K562 (cell line): ENCODE data around the gene SLAMF9. TPM values are rescaled to one million over a fixed set of nuclear protein-coding genes. Genes with fewer than 3 reads are reported as not detected.

Experiments used
- AFF1 ChIP-seq, 2 experiments: fragments of 450-650 bp; IDR thresholded peaks; 2 replicates each; pipeline ENCODE4 v1.6.1; 2018; ENCODE audit warnings: mild to moderate bottlenecking in 2 of 2, low read depth in 1 of 2; ENCODE audit not compliant: partially characterized antibody in 2 of 2
- CHCHD3 ChIP-seq: fragments of 250-450 bp; sonication (Bioruptor Pico); IDR thresholded peaks from 2 replicates; pipeline ENCODE4 v2.1.2; 2022; ENCODE audit warnings: mild to moderate bottlenecking
- FOXK1 ChIP-seq: sonication (generic); formaldehyde crosslinking; IDR thresholded peaks from 2 replicates; pipeline ENCODE4 v1.8.0; 2022; ENCODE audit warnings: missing genetic modification reagents, mild to moderate bottlenecking, borderline replicate concordance
- MTA2 ChIP-seq: fragments of 450-650 bp; IDR thresholded peaks from 2 replicates; pipeline ENCODE4 v1.6.1; 2016; ENCODE audit warnings: low read depth
- NR2C1 ChIP-seq, 2 experiments: fragments of 450-650 bp; IDR thresholded peaks; 2 replicates each; pipeline ENCODE4 v1.6.1; 2017; ENCODE audit warnings: mild to moderate bottlenecking in 2 of 2, antibody characterized with exemption in 1 of 2, inconsistent platforms in 1 of 2, missing compliant biosample characterization in 1 of 2, missing genetic modification characterization in 1 of 2
- PML ChIP-seq: IDR thresholded peaks from 2 replicates; pipeline ENCODE4 v1.6.1; 2012; ENCODE audit warnings: low read length, inconsistent platforms
- SMARCB1 ChIP-seq: IDR thresholded peaks from 2 replicates; pipeline ENCODE4 v1.6.1; 2011; ENCODE audit warnings: improper control_type of control experiment, low read depth; ENCODE audit not compliant: insufficient read length
- ZNF143 ChIP-seq: sonication (generic); formaldehyde crosslinking; IDR thresholded peaks from 2 replicates; pipeline ENCODE4 v1.9.0; 2022; ENCODE audit warnings: mild to moderate bottlenecking, missing genetic modification reagents
- ZNF354B ChIP-seq: fragments of 250-450 bp; sonication (Bioruptor Pico); IDR thresholded peaks from 2 replicates; pipeline ENCODE4 v1.4.0; 2020
- polyA plus RNA-seq, 8 experiments: library from polyadenylated mRNA; depleted of rRNA in 4 of 8; stranded (reverse) in 5 of 8; unstranded in 3 of 8; fragments of >200 nt; fragmentation: Nextera tagmentation in 2 of 8; fragmentation: Illumina TruSeq in 1 of 8; extraction: Ambion mirVana in 2 of 8; extraction: Trizol in 1 of 8; gene quantifications; 2 replicates each; pipeline versions ENCODE4 v1.2.1 to v1.2.3, GENCODE V29; 2011 to 2014; ENCODE audit warnings: inconsistent platforms in 1 of 8, missing spikeins in 1 of 8
- total RNA-seq, 7 experiments: library from RNA; depleted of rRNA in 6 of 7; stranded (reverse); fragments of >200 nt in 6 of 7; fragmentation: Illumina TruSeq in 2 of 7; extraction: Trizol in 2 of 7; gene quantifications; 2 replicates each; pipeline versions ENCODE4 v1.2.1 to v1.2.3, GENCODE V29; 2011 to 2021; ENCODE audit warnings: low replicate concordance in 1 of 7

The SLAMF9 gene
- total and polyA plus RNA-seq, 9 of the 15 experiments (the other 6 are each of a cell fraction or from before 2014, with no cell fraction given), result 0.13 to 0.21 TPM; not detected in 7

DNA sequence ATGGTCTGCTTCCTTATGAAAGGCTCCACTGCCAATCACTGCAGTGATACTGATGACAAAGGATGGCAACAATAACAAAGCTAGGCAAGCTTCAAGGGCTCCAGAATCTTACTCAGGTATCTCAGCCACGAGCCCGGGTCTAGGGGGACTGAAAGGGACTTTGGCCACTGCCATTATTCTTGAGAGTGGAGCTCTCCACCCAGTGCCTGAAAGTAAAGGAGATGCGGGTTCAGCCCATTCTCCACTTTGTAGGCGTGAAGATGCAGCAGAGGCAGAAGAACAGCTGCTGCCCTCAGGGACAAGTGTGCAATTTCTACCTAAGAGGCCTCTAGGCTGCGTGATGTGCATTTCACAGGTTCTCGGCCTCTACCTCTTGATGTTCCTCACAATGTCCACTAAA lies 31.4 kb upstream of the SLAMF9 start (continued):
- no peak for TF ChIP-seq AFF1 (IDR thresholded peaks at IDR 0.05; ENCODE audit: low read depth in 1 of 2, partially characterized antibody in 2 of 2)
- TF ChIP-seq ZNF143 (CRISPR knock-in tag), result no peak
- no peak for TF ChIP-seq FOXK1 (CRISPR knock-in tag)
- no peak for TF ChIP-seq NR2C1 (IDR thresholded peaks at IDR 0.05)
- TF ChIP-seq NR2C1 (tag; IDR thresholded peaks at IDR 0.05), result no peak
- TF ChIP-seq PML, result no peak
- no peak for TF ChIP-seq MTA2
- no peak for TF ChIP-seq CHCHD3 (CRISPR knock-in tag)
- no peak for TF ChIP-seq ZNF354B (CRISPR knock-in tag)
- TF ChIP-seq SMARCB1, result no peak
- TF ChIP-seq, all 486 proteins: peak for 0
